Measurements from ENCODE around the gene CD274. TPM values are rescaled to one million over a fixed set of nuclear protein-coding genes. Genes with fewer than 3 reads are reported as not detected.

The CD274 gene
- total and polyA plus RNA-seq, 3 experiments from 2014 or later, result 6.1 to 17.6 (median 13.2) TPM

GRCh38 chr9:5499157-5499556 lies 48.8 kb downstream of the CD274 start:
- no peak overlapping the region for H3K27ac Mint-ChIP-seq
- H3K4me3 Mint-ChIP-seq, result no peak overlapping the region

GRCh38 chr9:5499889-5500398 lies 49.6 kb downstream of the CD274 start:
- Mint-ChIP-seq H3K9me3 (peaks cover 7 to 15% (median 14%) of the 10 kb centered on the region in 5 donors), H3K27ac (no peak overlapping the region), H3K27me3 (peaks cover 0 to 10% of the 10 kb centered on the region in 2 donors), H3K4me1 (peaks cover 5 to 18% (median 6%) of the 10 kb centered on the region in 3 donors), H3K36me3 (peaks cover 0 to 21% (median 0%) of the 10 kb centered on the region in 3 donors), H3K4me3 (no peak overlapping the region)
- H3K27me3 ChIP-seq (ENCODE audit: insufficient read depth, low read length, poor library complexity, severe bottlenecking), result no peaks in the 10 kb centered on the region
- ChIA-PET POLR2A (no interaction called here), CTCF (no interaction called here)
- H3K27ac ChIP-seq (ENCODE audit: low read depth, low read length), result no peak overlapping the region
- no peak for DNase-seq
- H3K36me3 ChIP-seq (ENCODE audit: insufficient read depth, low read length), result no peaks in the 10 kb centered on the region
- H3K9me3 ChIP-seq (ENCODE audit: low read length), result no peaks in the 10 kb centered on the region
- H3K4me3 ChIP-seq (ENCODE audit: low read length), result no peak overlapping the region
- H3K4me1 ChIP-seq (ENCODE audit: insufficient read depth, low read length), result no peaks in the 10 kb centered on the region

More at GRCh38 chr9:5499157-5499556, 48.8 kb downstream of the CD274 start:
- ChIA-PET POLR2A (no interaction called here), CTCF (no interaction called here)
- H3K4me3 ChIP-seq (ENCODE audit: low read length), result no peak overlapping the region
- peaks cover 0 to 8% of the 10 kb centered on the region in 2 donors for H3K27me3 Mint-ChIP-seq
- H3K36me3 Mint-ChIP-seq, result peaks cover 0 to 18% (median 0%) of the 10 kb centered on the region in 3 donors
- no peaks in the 10 kb centered on the region for H3K27me3 ChIP-seq (ENCODE audit: insufficient read depth, low read length, poor library complexity, severe bottlenecking)
- H3K36me3 ChIP-seq (ENCODE audit: insufficient read depth, low read length), result no peaks in the 10 kb centered on the region
- no peaks in the 10 kb centered on the region for H3K4me1 ChIP-seq (ENCODE audit: insufficient read depth, low read length)
- H3K27ac ChIP-seq (ENCODE audit: low read depth, low read length), result no peak overlapping the region
- DNase-seq, result no peak
- no peaks in the 10 kb centered on the region for H3K9me3 ChIP-seq (ENCODE audit: low read length)
- H3K4me1 Mint-ChIP-seq, result peaks cover 0 to 12% (median 4%) of the 10 kb centered on the region in 3 donors
- peaks cover 6 to 14% (median 8%) of the 10 kb centered on the region in 5 donors for H3K9me3 Mint-ChIP-seq

- CTCF ChIA-PET, result no interaction called here
- H3K9me3 ChIP-seq (ENCODE audit: low read length), result no peaks in the 10 kb centered on the region
- H3K36me3 ChIP-seq (ENCODE audit: insufficient read depth, low read length), result no peaks in the 10 kb centered on the region
- no peak overlapping the region for H3K27ac Mint-ChIP-seq
- peaks cover 7 to 15% (median 14%) of the 10 kb centered on the region in 5 donors for H3K9me3 Mint-ChIP-seq
- peaks cover 0 to 25% (median 0%) of the 10 kb centered on the region in 3 donors for H3K36me3 Mint-ChIP-seq
- H3K4me3 Mint-ChIP-seq, result no peak overlapping the region
- H3K4me1 ChIP-seq (ENCODE audit: insufficient read depth, low read length), result no peaks in the 10 kb centered on the region
- no peaks in the 10 kb centered on the region for H3K27me3 ChIP-seq (ENCODE audit: insufficient read depth, low read length, poor library complexity, severe bottlenecking)
- peaks cover 0 to 10% of the 10 kb centered on the region in 2 donors for H3K27me3 Mint-ChIP-seq
- POLR2A ChIA-PET, result no interaction called here
- H3K4me3 ChIP-seq (ENCODE audit: low read length), result no peak overlapping the region
- no peak for DNase-seq
- H3K27ac ChIP-seq (ENCODE audit: low read depth, low read length), result no peak overlapping the region
- H3K4me1 Mint-ChIP-seq, result peaks cover 7 to 25% (median 9%) of the 10 kb centered on the region in 3 donors
Measured at GRCh38 chr9:5500441-5501235, 50.3 kb downstream of the CD274 start.

GRCh38 chr9:5502553-5502952 lies 52.2 kb downstream of the CD274 start:
- Mint-ChIP-seq H3K27me3 (peaks cover 0 to 15% of the 10 kb centered on the region in 2 donors), H3K9me3 (peaks cover 7 to 15% (median 14%) of the 10 kb centered on the region in 5 donors)

GRCh38 chr9:5509573-5509972 lies 59.2 kb downstream of the CD274 start:
- Histone ChIP-seq H3K9me3 (ENCODE audit: low read length) (no peaks in the 10 kb centered on the region), H3K36me3 (ENCODE audit: insufficient read depth, low read length) (no peaks in the 10 kb centered on the region), H3K27ac (ENCODE audit: low read depth, low read length) (no peak overlapping the region), H3K4me1 (ENCODE audit: insufficient read depth, low read length) (peaks cover 3% of the 10 kb centered on the region), H3K4me3 (ENCODE audit: low read length) (no peak overlapping the region), H3K27me3 (ENCODE audit: insufficient read depth, low read length, poor library complexity, severe bottlenecking) (no peaks in the 10 kb centered on the region)
- peaks cover 0 to 6% (median 4%) of the 10 kb centered on the region in 5 donors for H3K9me3 Mint-ChIP-seq
- ChIA-PET CTCF (interaction anchor here (0.5 kb wide), 1 partner anchor 27 kb away, joined by 3 read pairs; no protein-coding TSS in a partner anchor), POLR2A (no interaction called here)
- H3K27ac Mint-ChIP-seq, result peak overlapping the region in 7 of 8 donors; percentile 21 to 94 (median 91)
- H3K27me3 Mint-ChIP-seq, result peaks cover 0 to 8% of the 10 kb centered on the region in 2 donors
- peaks cover 36 to 57% (median 46%) of the 10 kb centered on the region in 3 donors for H3K4me1 Mint-ChIP-seq
- peak overlapping the region in 4 of 7 donors; percentile 35 to 90 (median 81) for H3K4me3 Mint-ChIP-seq
- DNase-seq, result no peak
- H3K36me3 Mint-ChIP-seq, result peaks cover 0 to 7% (median 0%) of the 10 kb centered on the region in 3 donors

More at GRCh38 chr9:5502553-5502952, 52.2 kb downstream of the CD274 start:
- Histone ChIP-seq H3K4me1 (ENCODE audit: insufficient read depth, low read length) (no peaks in the 10 kb centered on the region), H3K9me3 (ENCODE audit: low read length) (no peaks in the 10 kb centered on the region), H3K36me3 (ENCODE audit: insufficient read depth, low read length) (no peaks in the 10 kb centered on the region), H3K4me3 (ENCODE audit: low read length) (no peak overlapping the region), H3K27me3 (ENCODE audit: insufficient read depth, low read length, poor library complexity, severe bottlenecking) (no peaks in the 10 kb centered on the region), H3K27ac (ENCODE audit: low read depth, low read length) (no peak overlapping the region)
- Mint-ChIP-seq H3K36me3 (peaks cover 0 to 22% (median 0%) of the 10 kb centered on the region in 3 donors), H3K4me3 (no peak overlapping the region), H3K4me1 (peaks cover 7 to 25% (median 9%) of the 10 kb centered on the region in 3 donors), H3K27ac (peak overlapping the region in 1 of 8 donors; percentile 3)
- ChIA-PET CTCF (no interaction called here), POLR2A (no interaction called here)
- no peak for DNase-seq

- H3K27me3 Mint-ChIP-seq, result peaks cover 0 to 7% of the 10 kb centered on the region in 2 donors
Measured at GRCh38 chr9:5510360-5510931, 60.1 kb downstream of the CD274 start, which contains the start of gene PDCD1LG2. TSS of gene PDCD1LG2 (plus strand) at chr9:5510531. CDS start at chr9:5522547, 12,016 bp downstream.

GRCh38 chr9:5510989-5511388 lies 60.6 kb downstream of the CD274 start:
- H3K4me1 ChIP-seq (ENCODE audit: insufficient read depth, low read length), result peaks cover 3% of the 10 kb centered on the region
- H3K9me3 Mint-ChIP-seq, result no peaks in the 10 kb centered on the region
- H3K9me3 ChIP-seq (ENCODE audit: low read length), result no peaks in the 10 kb centered on the region

More at GRCh38 chr9:5510360-5510931, 60.1 kb downstream of the CD274 start, which contains the start of gene PDCD1LG2:
- H3K9me3 Mint-ChIP-seq, result no peaks in the 10 kb centered on the region
- no peaks in the 10 kb centered on the region for H3K36me3 Mint-ChIP-seq
- H3K4me3 Mint-ChIP-seq, result peak within 1 kb of the TSS; percentile 35 to 90 (median 79)
- Histone ChIP-seq H3K9me3 (ENCODE audit: low read length) (no peaks in the 10 kb centered on the region), H3K36me3 (ENCODE audit: insufficient read depth, low read length) (no peaks in the 10 kb centered on the region), H3K4me1 (ENCODE audit: insufficient read depth, low read length) (peaks cover 3% of the 10 kb centered on the region), H3K4me3 (ENCODE audit: low read length) (peak within 1 kb of the TSS; percentile 24), H3K27me3 (ENCODE audit: insufficient read depth, low read length, poor library complexity, severe bottlenecking) (no peaks in the 10 kb centered on the region), H3K27ac (ENCODE audit: low read depth, low read length) (peak within 1 kb of the TSS; percentile 7)
- peaks cover 27 to 48% (median 43%) of the 10 kb centered on the region in 3 donors for H3K4me1 Mint-ChIP-seq
- ChIA-PET CTCF (interaction anchor here (0.9 kb wide), 1 partner anchor 60 kb away, joined by 3 read pairs; the partner anchor contains the start of gene CD274), POLR2A (interaction anchor here (1.2 kb wide), 1 partner anchor 118 kb away, joined by 3 read pairs; the partner anchor contains the start of gene RIC1)
- peak within 1 kb of the TSS; percentile 58 to 94 (median 90) for H3K27ac Mint-ChIP-seq
- DNase-seq, result no peak

More at GRCh38 chr9:5510989-5511388, 60.6 kb downstream of the CD274 start:
- Histone ChIP-seq H3K27ac (ENCODE audit: low read depth, low read length) (peak overlapping the region; percentile 7), H3K4me3 (ENCODE audit: low read length) (peak overlapping the region; percentile 24), H3K36me3 (ENCODE audit: insufficient read depth, low read length) (no peaks in the 10 kb centered on the region), H3K27me3 (ENCODE audit: insufficient read depth, low read length, poor library complexity, severe bottlenecking) (no peaks in the 10 kb centered on the region)
- H3K4me1 Mint-ChIP-seq, result peaks cover 27 to 47% (median 43%) of the 10 kb centered on the region in 3 donors
- no peaks in the 10 kb centered on the region for H3K36me3 Mint-ChIP-seq
- ChIA-PET CTCF (interaction anchor here (0.8 to 0.9 kb wide), 2 partner anchors 11 to 61 kb away, joined by 3 read pairs; partner anchors contain the start of gene CD274), POLR2A (interaction anchor here (1.2 kb wide), 1 partner anchor 118 kb away, joined by 3 read pairs; the partner anchor contains the start of gene RIC1)
- no peak for DNase-seq
- H3K27me3 Mint-ChIP-seq, result peaks cover 0 to 6% of the 10 kb centered on the region in 2 donors
- peak overlapping the region in 7 of 8 donors; percentile 58 to 94 (median 91) for H3K27ac Mint-ChIP-seq
- H3K4me3 Mint-ChIP-seq, result peak overlapping the region; percentile 35 to 90 (median 79)

Data from CD8-positive, alpha-beta memory T cell (primary cell).